Type B pancreatic cell (in vitro differentiated cells): ENCODE measurements around the gene NAV2. TPM values are rescaled to one million over a fixed set of nuclear protein-coding genes. Genes with fewer than 3 reads are reported as not detected.

Source experiments
- DNase-seq: peaks from one replicate; pipeline ENCODE4 v3.0.0; 2021; ENCODE audit warnings: mixed read lengths; ENCODE audit not compliant: unreplicated experiment; ENCODE audit errors: extremely low spot score
- H3K27ac Mint-ChIP-seq: 2 replicates; pipeline ENCODE4 v1.8.0; 2021; ENCODE audit warnings: mild to moderate bottlenecking, mixed read lengths
- H3K27me3 Mint-ChIP-seq: 2 replicates; pipeline ENCODE4 v1.8.0; 2021; ENCODE audit warnings: mixed read lengths
- H3K36me3 Mint-ChIP-seq: 2 replicates; pipeline ENCODE4 v1.8.0; 2021; ENCODE audit warnings: mixed read lengths
- H3K4me1 Mint-ChIP-seq: one replicate; pipeline ENCODE4 v1.8.0; 2021; ENCODE audit warnings: mixed read lengths; ENCODE audit not compliant: unreplicated experiment
- H3K4me3 Mint-ChIP-seq: 2 replicates; pipeline ENCODE4 v1.8.0; 2021; ENCODE audit warnings: mild to moderate bottlenecking, mixed read lengths
- H3K9me3 Mint-ChIP-seq: 2 replicates; pipeline ENCODE4 v1.8.0; 2021; ENCODE audit warnings: mixed read lengths
- CTCF ChIP-seq: fragments of 200-600 bp; sonication (generic); conservative IDR thresholded peaks from 2 replicates; pipeline ENCODE4 v1.5.0; 2021; ENCODE audit warnings: antibody characterized with exemption, mild to moderate bottlenecking
- total RNA-seq: library from RNA; stranded (reverse); gene quantifications from 2 replicates; pipeline ENCODE4 v1.2.1, GENCODE V29; 2021; ENCODE audit warnings: low replicate concordance

NAV2 gene
- total RNA-seq, 1 donor from 2014 or later, result 54.2 TPM

GRCh38 chr11:19933801-19934488 is 221.3 kb downstream of the NAV2 start:
- DNase-seq, result no peak
- Mint-ChIP-seq H3K9me3 (no peaks in the 10 kb centered on the region), H3K4me1 (peaks cover 27% of the 10 kb centered on the region), H3K4me3 (no peak overlapping the region), H3K36me3 (peaks cover 15% of the 10 kb centered on the region), H3K27me3 (no peaks in the 10 kb centered on the region), H3K27ac (no peak overlapping the region)
- no peak for TF ChIP-seq CTCF

- no peak overlapping the region for H3K4me3 Mint-ChIP-seq
- no peaks in the 10 kb centered on the region for H3K9me3 Mint-ChIP-seq
- DNase-seq, result no peak
- no peak overlapping the region for H3K27ac Mint-ChIP-seq
- peaks cover 27% of the 10 kb centered on the region for H3K4me1 Mint-ChIP-seq
- TF ChIP-seq CTCF, result no peak
- H3K36me3 Mint-ChIP-seq, result peaks cover 15% of the 10 kb centered on the region
- no peaks in the 10 kb centered on the region for H3K27me3 Mint-ChIP-seq
Observed at GRCh38 chr11:19934828-19935259, 222.2 kb downstream of the NAV2 start.

DNA sequence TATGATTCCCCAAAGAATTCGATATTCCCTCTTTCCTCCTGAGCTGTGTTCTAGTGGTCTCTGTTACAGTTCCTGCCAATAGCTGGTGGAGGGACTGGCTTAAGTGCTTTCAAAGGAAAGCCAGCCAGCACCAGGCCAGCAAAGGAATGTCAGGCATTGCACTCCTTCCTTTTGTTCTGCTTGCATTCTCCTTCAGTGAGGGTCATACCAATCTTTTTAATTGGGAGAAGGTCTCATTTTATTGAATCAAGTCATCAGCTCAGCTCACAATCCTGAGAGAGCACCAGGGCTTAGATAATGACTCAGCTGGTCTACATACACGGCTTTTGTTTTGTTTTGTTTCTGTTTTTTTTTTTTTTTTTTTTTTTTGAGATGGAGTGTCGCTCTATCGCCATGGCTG is 222.9 kb downstream of the NAV2 start:
- H3K27me3 Mint-ChIP-seq, result no peaks in the 10 kb centered on the region
- no peak for DNase-seq
- peaks cover 27% of the 10 kb centered on the region for H3K4me1 Mint-ChIP-seq
- no peak overlapping the region for H3K27ac Mint-ChIP-seq
- peaks cover 15% of the 10 kb centered on the region for H3K36me3 Mint-ChIP-seq
- H3K4me3 Mint-ChIP-seq, result no peak overlapping the region
- no peak for TF ChIP-seq CTCF
- H3K9me3 Mint-ChIP-seq, result no peaks in the 10 kb centered on the region

GRCh38 chr11:19936461-19936860 is 223.8 kb downstream of the NAV2 start:
- H3K9me3 Mint-ChIP-seq, result no peaks in the 10 kb centered on the region
- DNase-seq, result no peak
- H3K27me3 Mint-ChIP-seq, result no peaks in the 10 kb centered on the region
- no peak overlapping the region for H3K27ac Mint-ChIP-seq
- peaks cover 17% of the 10 kb centered on the region for H3K4me1 Mint-ChIP-seq
- H3K36me3 Mint-ChIP-seq, result peaks cover 15% of the 10 kb centered on the region
- no peak overlapping the region for H3K4me3 Mint-ChIP-seq
- TF ChIP-seq CTCF, result no peak

DNA sequence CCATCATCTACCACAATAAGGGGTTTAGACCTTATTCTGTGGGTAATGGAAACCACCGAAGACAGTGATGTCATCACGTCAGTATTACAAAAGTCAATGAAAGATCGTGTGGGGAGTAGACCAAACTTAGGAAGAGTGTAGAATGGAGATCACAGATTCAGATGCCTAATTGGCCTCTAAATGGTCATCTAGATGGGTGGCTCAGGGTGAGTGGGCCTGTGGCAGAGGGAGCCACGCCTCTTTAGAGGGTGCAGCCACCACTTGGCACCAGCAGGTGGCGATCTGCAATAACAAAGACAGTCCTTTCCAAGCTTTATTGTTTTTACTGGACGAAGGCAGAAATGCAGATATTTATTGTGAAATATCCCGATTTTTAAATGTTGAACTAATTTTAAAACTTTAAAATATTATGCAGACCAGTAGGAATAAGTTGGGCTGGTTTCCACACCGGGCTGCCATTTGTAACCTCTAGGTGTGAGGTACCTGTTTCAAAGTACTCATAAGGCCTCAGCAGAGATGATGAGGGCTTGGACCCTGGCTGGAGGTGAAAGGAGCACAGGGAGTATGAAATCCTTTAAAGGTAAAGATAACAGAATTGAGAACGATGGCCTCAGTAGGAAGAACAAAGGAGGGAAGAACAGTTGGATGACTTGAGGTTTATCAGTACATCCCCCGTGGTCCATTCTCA is 225.7 kb downstream of the NAV2 start:
- TF ChIP-seq CTCF, result peak; percentile 91
- H3K27me3 Mint-ChIP-seq, result no peaks in the 10 kb centered on the region
- no peaks in the 10 kb centered on the region for H3K9me3 Mint-ChIP-seq
- peaks cover 15% of the 10 kb centered on the region for H3K36me3 Mint-ChIP-seq
- H3K4me1 Mint-ChIP-seq, result peaks cover 15% of the 10 kb centered on the region
- no peak overlapping the region for H3K27ac Mint-ChIP-seq
- no peak for DNase-seq
- H3K4me3 Mint-ChIP-seq, result no peak overlapping the region
